ENCODE measurements around the gene RAP1A.
"Not testable (repeated sequence)": the region's sequence is repeated elsewhere in the genome, so short reads cannot be mapped to it uniquely, and the experiment has no call there.

RAP1A gene

DNA sequence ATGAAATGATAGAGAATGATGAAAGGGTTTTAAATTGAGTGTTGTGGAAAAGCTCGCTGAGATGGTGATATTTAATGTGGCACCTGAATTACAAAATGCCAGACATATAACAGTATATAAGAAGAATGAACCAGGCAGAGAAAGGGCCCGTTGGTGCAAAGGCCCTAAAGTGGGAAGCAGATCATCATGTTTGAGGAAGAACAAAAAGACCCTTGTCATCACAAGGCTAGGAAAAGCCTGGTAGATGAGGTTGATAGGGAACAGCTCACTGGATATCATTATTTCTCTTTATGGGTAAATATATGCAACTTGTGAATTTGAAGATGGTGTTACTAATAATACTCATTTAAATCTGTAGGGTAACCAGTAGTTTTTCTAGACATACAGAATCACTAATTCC, 11.0 kb downstream of the RAP1A start:
- peak overlapping the region; percentile 1 for H3K27ac Mint-ChIP-seq
- H3K27me3 Mint-ChIP-seq (ENCODE audit: low read depth), result no peaks in the 10 kb centered on the region
- H3K9me3 Mint-ChIP-seq, result no peaks in the 10 kb centered on the region
- peaks cover 26% of the 10 kb centered on the region for H3K36me3 Mint-ChIP-seq (ENCODE audit: low read depth)
- H3K4me1 Mint-ChIP-seq (ENCODE audit: low read depth), result peaks cover 65% of the 10 kb centered on the region
- H3K4me3 Mint-ChIP-seq, result no peak overlapping the region

GRCh38 chr1:111631502-111631901, 11.9 kb downstream of the RAP1A start:
- Mint-ChIP-seq H3K9me3 (no peaks in the 10 kb centered on the region), H3K27ac (no peak overlapping the region), H3K4me3 (no peak overlapping the region), H3K36me3 (ENCODE audit: low read depth) (peaks cover 29% of the 10 kb centered on the region), H3K4me1 (ENCODE audit: low read depth) (peaks cover 62% of the 10 kb centered on the region), H3K27me3 (ENCODE audit: low read depth) (no peaks in the 10 kb centered on the region)

GRCh38 chr1:111632771-111633170, 13.2 kb downstream of the RAP1A start:
- Mint-ChIP-seq H3K4me1 (ENCODE audit: low read depth) (peaks cover 59% of the 10 kb centered on the region), H3K36me3 (ENCODE audit: low read depth) (peaks cover 29% of the 10 kb centered on the region)
- H3K9me3 Mint-ChIP-seq; H3K27me3 Mint-ChIP-seq (ENCODE audit: low read depth); H3K27ac Mint-ChIP-seq; H3K4me3 Mint-ChIP-seq: not testable (repeated sequence)

- no peak overlapping the region for H3K27ac Mint-ChIP-seq
- peaks cover 53% of the 10 kb centered on the region for H3K4me1 Mint-ChIP-seq (ENCODE audit: low read depth)
- H3K9me3 Mint-ChIP-seq, result no peaks in the 10 kb centered on the region
- no peak overlapping the region for H3K4me3 Mint-ChIP-seq
- peaks cover 24% of the 10 kb centered on the region for H3K36me3 Mint-ChIP-seq (ENCODE audit: low read depth)
- H3K27me3 Mint-ChIP-seq (ENCODE audit: low read depth), result no peaks in the 10 kb centered on the region
Observed at GRCh38 chr1:111633736-111634247, 14.2 kb downstream of the RAP1A start.

GRCh38 chr1:111635324-111636009, 15.9 kb downstream of the RAP1A start:
- Mint-ChIP-seq H3K27me3 (ENCODE audit: low read depth) (no peaks in the 10 kb centered on the region), H3K36me3 (ENCODE audit: low read depth) (peaks cover 19% of the 10 kb centered on the region), H3K4me3 (no peak overlapping the region), H3K9me3 (no peaks in the 10 kb centered on the region), H3K4me1 (ENCODE audit: low read depth) (peaks cover 47% of the 10 kb centered on the region), H3K27ac (no peak overlapping the region)

GRCh38 chr1:111638320-111638719, 18.7 kb downstream of the RAP1A start:
- H3K9me3 Mint-ChIP-seq, result peaks cover under 1% of the 10 kb centered on the region
- no peaks in the 10 kb centered on the region for H3K27me3 Mint-ChIP-seq (ENCODE audit: low read depth)
- peaks cover 33% of the 10 kb centered on the region for H3K4me1 Mint-ChIP-seq (ENCODE audit: low read depth)
- peaks cover 16% of the 10 kb centered on the region for H3K36me3 Mint-ChIP-seq (ENCODE audit: low read depth)
- H3K4me3 Mint-ChIP-seq, result no peak overlapping the region
- no peak overlapping the region for H3K27ac Mint-ChIP-seq

- H3K27me3 Mint-ChIP-seq (ENCODE audit: low read depth), result no peaks in the 10 kb centered on the region
- peaks cover 26% of the 10 kb centered on the region for H3K36me3 Mint-ChIP-seq (ENCODE audit: low read depth)
- H3K4me1 Mint-ChIP-seq (ENCODE audit: low read depth), result peaks cover 36% of the 10 kb centered on the region
- H3K9me3 Mint-ChIP-seq, result peaks cover 3% of the 10 kb centered on the region
- H3K4me3 Mint-ChIP-seq, result no peak overlapping the region
- H3K27ac Mint-ChIP-seq, result no peak overlapping the region
Observed at GRCh38 chr1:111639602-111640198, 20.1 kb downstream of the RAP1A start.

DNA sequence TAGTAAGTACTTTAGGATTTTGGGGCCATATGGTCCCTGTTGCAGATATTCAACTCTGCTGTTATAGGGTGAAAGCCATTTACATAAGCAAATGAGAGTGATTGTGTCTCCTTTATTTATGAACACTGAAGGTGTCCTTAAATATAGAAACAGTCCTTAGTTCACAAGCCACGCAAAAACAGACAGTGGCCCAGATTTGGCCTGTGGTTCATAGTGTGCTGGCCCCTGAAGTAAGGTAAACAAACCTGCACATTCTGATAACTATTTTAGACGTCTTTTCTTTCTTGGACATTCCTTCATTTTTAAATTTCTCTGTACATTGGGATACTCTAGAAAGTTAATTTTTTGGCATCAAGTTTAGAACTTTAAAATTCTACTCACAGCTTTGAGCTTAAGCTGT, 23.5 kb downstream of the RAP1A start:
- Mint-ChIP-seq H3K36me3 (ENCODE audit: low read depth) (peaks cover 28% of the 10 kb centered on the region), H3K27ac (no peak overlapping the region), H3K4me3 (no peak overlapping the region), H3K4me1 (ENCODE audit: low read depth) (peaks cover 45% of the 10 kb centered on the region), H3K9me3 (peaks cover 3% of the 10 kb centered on the region), H3K27me3 (ENCODE audit: low read depth) (no peaks in the 10 kb centered on the region)

DNA sequence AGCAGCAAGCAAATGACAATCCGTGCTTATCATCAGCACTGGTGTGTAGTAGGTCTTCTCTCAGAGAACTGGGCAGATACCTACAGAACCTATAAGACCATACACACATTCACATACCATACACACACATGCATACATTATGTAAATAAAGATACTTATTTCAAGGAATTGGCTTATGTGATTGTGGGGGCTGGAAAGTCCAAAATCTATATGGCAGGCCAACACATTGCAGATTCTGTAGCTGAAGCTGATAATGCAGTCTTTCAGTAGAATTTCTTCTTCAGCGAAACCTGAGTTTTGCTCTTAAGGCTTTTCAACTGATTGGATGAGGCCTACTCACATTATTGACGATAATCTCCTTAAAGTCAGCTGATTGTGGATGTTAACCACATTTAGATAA, 24.1 kb downstream of the RAP1A start:
- Mint-ChIP-seq H3K4me3 (no peak overlapping the region), H3K27ac (no peak overlapping the region), H3K4me1 (ENCODE audit: low read depth) (peaks cover 49% of the 10 kb centered on the region), H3K27me3 (ENCODE audit: low read depth) (no peaks in the 10 kb centered on the region), H3K36me3 (ENCODE audit: low read depth) (peaks cover 34% of the 10 kb centered on the region), H3K9me3 (peaks cover 3% of the 10 kb centered on the region)

GRCh38 chr1:111644506-111644905, 24.9 kb downstream of the RAP1A start:
- H3K4me1 Mint-ChIP-seq (ENCODE audit: low read depth), result peaks cover 50% of the 10 kb centered on the region
- peaks cover 3% of the 10 kb centered on the region for H3K9me3 Mint-ChIP-seq
- H3K27me3 Mint-ChIP-seq (ENCODE audit: low read depth), result no peaks in the 10 kb centered on the region
- H3K36me3 Mint-ChIP-seq (ENCODE audit: low read depth), result peaks cover 36% of the 10 kb centered on the region
- H3K27ac Mint-ChIP-seq, result no peak overlapping the region
- H3K4me3 Mint-ChIP-seq, result no peak overlapping the region

DNA sequence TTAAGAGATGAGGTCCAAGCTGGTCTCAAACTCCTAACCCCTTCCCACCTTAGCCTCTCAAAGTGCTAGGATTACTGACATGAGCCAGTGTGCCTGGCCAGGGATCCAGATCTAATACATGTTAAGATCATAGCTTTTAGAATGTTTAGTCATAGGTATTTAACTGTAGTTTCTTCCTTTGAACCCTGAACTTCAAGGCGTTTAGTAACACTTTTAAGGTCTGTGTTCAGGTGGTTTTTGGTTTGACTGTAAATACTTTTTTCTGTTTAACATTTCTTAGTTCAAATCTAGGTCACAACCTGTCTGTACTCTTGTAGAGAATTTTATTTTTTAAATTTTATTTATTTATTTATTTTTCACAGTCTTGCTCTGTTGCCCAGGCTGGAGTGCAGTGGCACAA, 28.1 kb downstream of the RAP1A start:
- H3K27ac Mint-ChIP-seq, result peak overlapping the region; percentile 86
- peaks cover 30% of the 10 kb centered on the region for H3K36me3 Mint-ChIP-seq (ENCODE audit: low read depth)
- H3K9me3 Mint-ChIP-seq, result peaks cover 3% of the 10 kb centered on the region
- H3K4me1 Mint-ChIP-seq (ENCODE audit: low read depth), result peaks cover 49% of the 10 kb centered on the region
- H3K27me3 Mint-ChIP-seq (ENCODE audit: low read depth), result no peaks in the 10 kb centered on the region
- peak overlapping the region; percentile 50 for H3K4me3 Mint-ChIP-seq

GRCh38 chr1:111648806-111649205, 29.2 kb downstream of the RAP1A start:
- Mint-ChIP-seq H3K4me3 (no peak overlapping the region), H3K4me1 (ENCODE audit: low read depth) (peaks cover 52% of the 10 kb centered on the region), H3K9me3 (no peaks in the 10 kb centered on the region), H3K27me3 (ENCODE audit: low read depth) (no peaks in the 10 kb centered on the region), H3K27ac (no peak overlapping the region), H3K36me3 (ENCODE audit: low read depth) (peaks cover 28% of the 10 kb centered on the region)

GRCh38 chr1:111649227-111649626, 29.6 kb downstream of the RAP1A start:
- H3K36me3 Mint-ChIP-seq (ENCODE audit: low read depth), result peaks cover 25% of the 10 kb centered on the region
- peaks cover 53% of the 10 kb centered on the region for H3K4me1 Mint-ChIP-seq (ENCODE audit: low read depth)
- H3K27me3 Mint-ChIP-seq (ENCODE audit: low read depth), result no peaks in the 10 kb centered on the region
- no peaks in the 10 kb centered on the region for H3K9me3 Mint-ChIP-seq
- H3K27ac Mint-ChIP-seq, result no peak overlapping the region
- H3K4me3 Mint-ChIP-seq, result no peak overlapping the region

- Mint-ChIP-seq H3K4me3 (no peak overlapping the region), H3K4me1 (ENCODE audit: low read depth) (peaks cover 51% of the 10 kb centered on the region), H3K9me3 (no peaks in the 10 kb centered on the region), H3K27me3 (ENCODE audit: low read depth) (no peaks in the 10 kb centered on the region), H3K27ac (no peak overlapping the region), H3K36me3 (ENCODE audit: low read depth) (peaks cover 22% of the 10 kb centered on the region)
Observed at GRCh38 chr1:111649648-111650047, 30.1 kb downstream of the RAP1A start.

DNA sequence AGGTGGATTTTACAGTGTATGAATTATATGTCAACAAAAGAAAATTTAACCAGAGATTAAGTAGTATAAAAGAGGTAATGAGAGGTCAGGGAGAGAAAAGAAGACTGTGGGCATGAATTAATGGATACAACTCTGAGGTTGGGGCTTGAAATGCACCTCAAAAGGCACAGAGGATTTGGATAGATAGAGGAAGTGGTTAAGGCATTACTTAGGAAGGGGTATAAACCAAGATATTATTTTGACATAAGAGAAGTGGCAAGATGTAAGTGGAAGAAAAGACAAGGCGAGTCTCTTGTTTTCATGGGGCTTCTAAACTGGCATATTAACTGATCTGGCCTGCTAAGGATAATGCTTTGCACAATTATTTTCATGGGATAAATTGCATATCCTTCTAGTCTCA, 34.1 kb downstream of the RAP1A start:
- no peak overlapping the region for H3K27ac Mint-ChIP-seq
- H3K27me3 Mint-ChIP-seq (ENCODE audit: low read depth), result no peaks in the 10 kb centered on the region
- peaks cover 9% of the 10 kb centered on the region for H3K36me3 Mint-ChIP-seq (ENCODE audit: low read depth)
- no peaks in the 10 kb centered on the region for H3K9me3 Mint-ChIP-seq
- peaks cover 46% of the 10 kb centered on the region for H3K4me1 Mint-ChIP-seq (ENCODE audit: low read depth)
- H3K4me3 Mint-ChIP-seq, result no peak overlapping the region
